ENCODE measurements around the gene AUTS2. TPM values are rescaled to one million over a fixed set of nuclear protein-coding genes. Genes with fewer than 3 reads are reported as not detected.

AUTS2 gene
- total and polyA plus RNA-seq, 9 of the 15 experiments (the other 6 are each of a cell fraction or from before 2014, with no cell fraction given), result 0.58 TPM; not detected in 8

GRCh38 chr7:69845721-69846495 lies 247.6 kb downstream of the AUTS2 start:
- Histone ChIP-seq H3K4me1 (replicated peaks in 1 of 2; ENCODE audit: control insufficient read depth in 2 of 2, insufficient read depth in 2 of 2, low read length in 2 of 2) (no peaks in the 10 kb centered on the region), H3K27ac (ENCODE audit: extremely low read depth, low read depth, low read length) (no peak overlapping the region), H3K4me2 (ENCODE audit: insufficient read depth, low read length) (no peak overlapping the region), H3K27me3 (ENCODE audit: control insufficient read depth in 2 of 2, insufficient read depth in 2 of 2, low read length in 2 of 2) (no peaks in the 10 kb centered on the region), H2AFZ (ENCODE audit: low read depth, low read length) (no peak overlapping the region), H4K20me1 (replicated peaks; ENCODE audit: control insufficient read depth, insufficient read depth, low read length) (no peaks in the 10 kb centered on the region), H3K4me3 (no peak overlapping the region), H3K9ac (ENCODE audit: insufficient read depth in 1 of 2, low read depth in 2 of 2, low read length in 2 of 2) (no peak overlapping the region), H3K36me3 (ENCODE audit: control insufficient read depth, insufficient read depth, low read length) (no peaks in the 10 kb centered on the region), H3K9me1 (ENCODE audit: control insufficient read depth, insufficient read depth, low read length) (no peaks in the 10 kb centered on the region), H3K9me3 (replicated peaks; ENCODE audit: control insufficient read depth, insufficient read depth, low read depth, low read length) (no peaks in the 10 kb centered on the region), H3K79me2 (ENCODE audit: control insufficient read depth, insufficient read depth, low read length) (no peaks in the 10 kb centered on the region)
- in situ Hi-C loops (cut with MboI) (no loop called here), intact Hi-C loops (cut with micrococcal nuclease) (no loop called here)
- POLR2A ChIA-PET, result interaction anchor here (0.6 kb wide), 1 partner anchor 41 kb away, joined by 6 read pairs; no protein-coding TSS in a partner anchor
- CTCF ChIA-PET (ENCODE audit: low intra/inter-chr PET ratio), result no interaction called here
- FAIRE-seq, result no peak
- no TSS peak for BruUV-seq (replicated peaks)
- ATAC-seq, result no peak
- no peak for DNase-seq (ENCODE audit: extremely low read depth in 1 of 4, low spot score in 3 of 4)
- WGBS (ENCODE audit: insufficient coverage, low coverage, missing lambda C conversion rate), result 0% methylated on average over 3 of the region's 3 CpGs
- TF ChIP-seq L3MBTL2 (IDR thresholded peaks at IDR 0.05) (no peak), GTF2E2 (tag; IDR thresholded peaks at IDR 0.05) (no peak), NR1H2 (CRISPR knock-in tag; IDR thresholded peaks at IDR 0.05) (no peak), ZFPM2 (CRISPR knock-in tag; IDR thresholded peaks at IDR 0.05) (no peak), E2F8 (IDR thresholded peaks at IDR 0.05; ENCODE audit: low read depth, partially characterized antibody) (no peak), BMI1 (IDR thresholded peaks at IDR 0.05; ENCODE audit: low read length) (no peak), THAP12 (CRISPR knock-in tag; IDR thresholded peaks at IDR 0.05) (no peak), MNT (conservative IDR thresholded peaks at IDR 0.05) (no peak), ZBTB1 (CRISPR knock-in tag; IDR thresholded peaks at IDR 0.05; ENCODE audit: borderline replicate concordance, low read depth) (no peak), CBFA2T3 (IDR thresholded peaks at IDR 0.05) (no peak), USF1 (CRISPR knock-in tag; IDR thresholded peaks at IDR 0.05) (no peak), CBX2 (IDR thresholded peaks at IDR 0.05; ENCODE audit: insufficient read depth, low read length, poor library complexity, severe bottlenecking) (no peak), SUPT5H (IDR thresholded peaks at IDR 0.05) (no peak), PHF21A (IDR thresholded peaks at IDR 0.05; ENCODE audit: borderline replicate concordance, low read depth) (no peak), PRMT5 (CRISPR knock-in tag; IDR thresholded peaks at IDR 0.05) (no peak)
